B cell (primary cell): ENCODE data around the gene PTPN7. TPM values are rescaled to one million over a fixed set of nuclear protein-coding genes. Genes with fewer than 3 reads are reported as not detected.

Source experiments
- ATAC-seq: fragments of 200-7000 bp; cut with Tn5 transposase; one replicate; pipeline ENCODE4 v1.10.0; 2021; ENCODE audit warnings: low read depth, mild to moderate bottlenecking, moderate number of reproducible peaks, moderate library complexity
- CTCF ChIA-PET: fragments of 350-600 bp; sonication (Branson Sonifier 250); formaldehyde crosslinking; loops from one replicate; lab custom pipeline; 2021; ENCODE audit warnings: antibody characterized with exemption, inconsistent platforms; lab: Charles Lee
- POLR2A ChIA-PET: fragments of 350-600 bp; sonication (Branson Sonifier 250); formaldehyde crosslinking; loops from one replicate; lab custom pipeline; 2021; ENCODE audit warnings: antibody characterized with exemption; lab: Charles Lee
- DNase-seq: peaks from one replicate; pipeline ENCODE4 v3.0.0; 2013
- H2AFZ ChIP-seq: 2 replicates; pipeline ENCODE4 v1.6.1; 2012; ENCODE audit warnings: mild to moderate bottlenecking, low read depth, low read length; ENCODE audit not compliant: insufficient read depth, poor library complexity, severe bottlenecking
- H3K27ac ChIP-seq, 2 donors: 1 replicate in 1 of 2; 2 replicates in 1 of 2; pipeline ENCODE4 v1.5.1; 2012 to 2013; ENCODE audit warnings: low read length in 2 of 2, mild to moderate bottlenecking in 2 of 2, moderate library complexity in 1 of 2
- H3K27me3 ChIP-seq, 4 experiments: fragments of 200-600 bp in 1 of 4; sonication (generic) in 1 of 4; replicated peaks in 1 of 4; 1 replicate in 2 of 4; 2 replicates in 2 of 4; pipeline versions ENCODE4 v1.6.1 to v1.7.0; 2013 to 2016; ENCODE audit warnings: low read length in 3 of 4, mild to moderate bottlenecking in 2 of 4, mixed read lengths in 1 of 4, moderate library complexity in 1 of 4; ENCODE audit not compliant: insufficient read depth in 4 of 4, control insufficient read depth in 3 of 4; ENCODE audit errors: control extremely low read depth in 1 of 4
- H3K36me3 ChIP-seq, 2 experiments: replicated peaks in 1 of 2; 1 replicate in 1 of 2; 2 replicates in 1 of 2; pipeline versions ENCODE4 v1.6.1 to v1.7.1; 2013; ENCODE audit warnings: low read length in 1 of 2; ENCODE audit not compliant: insufficient read depth in 2 of 2, control insufficient read depth in 1 of 2; ENCODE audit errors: control extremely low read depth in 1 of 2, extremely low read depth in 1 of 2
- H3K4me1 ChIP-seq, 2 donors: fragments of 200-600 bp in 1 of 2; sonication (generic) in 1 of 2; 1 replicate in 1 of 2; 2 replicates in 1 of 2; pipeline versions ENCODE4 v1.5.1 to v1.6.1; 2013 to 2017; ENCODE audit warnings: low read length in 2 of 2; ENCODE audit not compliant: control insufficient read depth in 2 of 2, insufficient read depth in 2 of 2
- H3K4me2 ChIP-seq: replicated peaks from 2 replicates; pipeline ENCODE3; 2012; ENCODE audit warnings: mild to moderate bottlenecking, low read depth, low read length; ENCODE audit not compliant: poor library complexity, severe bottlenecking
- H3K4me3 ChIP-seq, 5 experiments: fragments of 200-600 bp in 1 of 5; sonication (generic) in 1 of 5; 1 replicate in 3 of 5; 2 replicates in 2 of 5; pipeline versions ENCODE4 v1.5.1 to v1.7.0; 2011 to 2016; ENCODE audit warnings: low read length in 4 of 5, mild to moderate bottlenecking in 4 of 5, low read depth in 2 of 5, control low read depth in 1 of 5, moderate library complexity in 1 of 5; ENCODE audit not compliant: insufficient read depth in 1 of 5; ENCODE audit errors: control extremely low read depth in 1 of 5, extremely low read depth in 1 of 5
- H3K79me2 ChIP-seq: fragments of 200-600 bp; sonication (generic); one replicate; pipeline ENCODE4 v1.6.0; 2016; ENCODE audit warnings: low read length; ENCODE audit not compliant: control insufficient read depth, insufficient read depth
- H3K9ac ChIP-seq: fragments of 200-600 bp; sonication (generic); 2 replicates; pipeline ENCODE4 v1.6.1; 2017; ENCODE audit warnings: mild to moderate bottlenecking, low read length, moderate library complexity
- H3K9me3 ChIP-seq, 3 donors: one replicate each; pipeline versions ENCODE4 v1.6.1 to v1.7.1; 2013; ENCODE audit warnings: low read length in 2 of 3; ENCODE audit not compliant: control insufficient read depth in 2 of 3, insufficient read depth in 1 of 3; ENCODE audit errors: control extremely low read depth in 1 of 3
- H4K20me1 ChIP-seq: 2 replicates; pipeline ENCODE4 v1.6.0; 2012; ENCODE audit warnings: mild to moderate bottlenecking, low read length; ENCODE audit not compliant: insufficient read depth, control insufficient read depth, poor library complexity, severe bottlenecking
- H3K27ac Mint-ChIP-seq: one replicate; pipeline ENCODE4 v1.8.0; 2021; ENCODE audit warnings: mixed read lengths
- H3K27me3 Mint-ChIP-seq: one replicate; pipeline ENCODE4 v1.8.0; 2021; ENCODE audit warnings: mixed read lengths
- H3K4me1 Mint-ChIP-seq: one replicate; pipeline ENCODE4 v1.8.0; 2021; ENCODE audit warnings: mixed read lengths
- H3K4me3 Mint-ChIP-seq: one replicate; pipeline ENCODE4 v1.8.0; 2021; ENCODE audit warnings: mixed read lengths
- H3K9me3 Mint-ChIP-seq: one replicate; pipeline ENCODE4 v1.8.0; 2022; ENCODE audit warnings: mixed read lengths; ENCODE audit not compliant: insufficient read depth
- EZH2 ChIP-seq: IDR thresholded peaks from 2 replicates; pipeline ENCODE4 v1.6.1; 2012; ENCODE audit warnings: borderline replicate concordance, low read depth, mild to moderate bottlenecking, moderate library complexity, low read length; ENCODE audit not compliant: insufficient read depth, poor library complexity, severe bottlenecking
- WGBS: methylation state at CpG from one replicate; pipeline ENCODE4 v1.1.5; 2013; ENCODE audit warnings: missing lambda C conversion rate; ENCODE audit not compliant: insufficient coverage; 5-methylcytosine and 5-hydroxymethylcytosine counted together
- intact Hi-C: fragments of 100-400 bp; cut with micrococcal nuclease; formaldehyde crosslinking; loops from one replicate; pipeline ENCODE4 v1.10.0; 2022
- polyA plus RNA-seq: library from polyadenylated mRNA; depleted of rRNA; stranded (reverse); fragments of >200 nt; gene quantifications from 2 replicates; pipeline ENCODE4 v1.2.3, GENCODE V29; 2012
- total RNA-seq, 2 donors: library from RNA; stranded (reverse); fragments of 120-200 nt in 1 of 2; gene quantifications; 1 replicate in 1 of 2; 2 replicates in 1 of 2; pipeline versions ENCODE4 v1.2.3 to v1.2.4, GENCODE V29; 2013 to 2022
- TF ChIP-seq, protein P1 (sequence below): fragments of 200-600 bp; IDR thresholded peaks from one replicate; pipeline ENCODE4 v1.8.0; 2022; ENCODE audit warnings: antibody characterized with exemption, mild to moderate bottlenecking

PTPN7 gene
- total and polyA plus RNA-seq, 2 donors (not counting 1 experiment from before 2014, with no cell fraction given) = 16.0 to 37.5 TPM

DNA sequence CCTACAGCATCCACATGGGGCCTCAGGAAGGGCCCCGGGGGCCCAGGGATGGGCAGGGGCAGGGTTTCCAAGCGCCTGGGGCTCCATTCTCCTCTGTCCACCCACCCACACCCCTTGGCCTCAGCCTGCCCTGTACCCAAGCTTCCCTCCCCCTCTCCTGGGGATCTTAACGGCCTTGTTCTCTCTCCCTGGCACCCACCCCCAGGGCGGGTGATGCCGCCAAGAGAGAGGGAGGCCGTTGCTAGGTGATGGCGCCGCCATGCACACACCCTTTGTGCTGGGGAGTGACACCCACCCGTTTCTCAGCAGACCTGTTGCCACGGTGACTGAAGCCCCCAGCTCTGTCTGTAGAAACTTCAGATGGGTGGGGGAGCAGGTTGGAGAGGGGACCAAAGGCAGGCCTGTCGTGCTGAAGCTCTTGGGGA, 30.1 kb downstream of the PTPN7 start:
- peaks cover 10% of the 10 kb centered on the region for H4K20me1 ChIP-seq
- no peak overlapping the region for H3K27ac ChIP-seq
- TF ChIP-seq, protein P1, sequence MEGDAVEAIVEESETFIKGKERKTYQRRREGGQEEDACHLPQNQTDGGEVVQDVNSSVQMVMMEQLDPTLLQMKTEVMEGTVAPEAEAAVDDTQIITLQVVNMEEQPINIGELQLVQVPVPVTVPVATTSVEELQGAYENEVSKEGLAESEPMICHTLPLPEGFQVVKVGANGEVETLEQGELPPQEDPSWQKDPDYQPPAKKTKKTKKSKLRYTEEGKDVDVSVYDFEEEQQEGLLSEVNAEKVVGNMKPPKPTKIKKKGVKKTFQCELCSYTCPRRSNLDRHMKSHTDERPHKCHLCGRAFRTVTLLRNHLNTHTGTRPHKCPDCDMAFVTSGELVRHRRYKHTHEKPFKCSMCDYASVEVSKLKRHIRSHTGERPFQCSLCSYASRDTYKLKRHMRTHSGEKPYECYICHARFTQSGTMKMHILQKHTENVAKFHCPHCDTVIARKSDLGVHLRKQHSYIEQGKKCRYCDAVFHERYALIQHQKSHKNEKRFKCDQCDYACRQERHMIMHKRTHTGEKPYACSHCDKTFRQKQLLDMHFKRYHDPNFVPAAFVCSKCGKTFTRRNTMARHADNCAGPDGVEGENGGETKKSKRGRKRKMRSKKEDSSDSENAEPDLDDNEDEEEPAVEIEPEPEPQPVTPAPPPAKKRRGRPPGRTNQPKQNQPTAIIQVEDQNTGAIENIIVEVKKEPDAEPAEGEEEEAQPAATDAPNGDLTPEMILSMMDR = no peak
- TF ChIP-seq EZH2 = no peak
- no peaks in the 10 kb centered on the region for H3K9me3 ChIP-seq
- H3K4me1 Mint-ChIP-seq = peaks cover 2% of the 10 kb centered on the region
- no peaks in the 10 kb centered on the region for H3K9me3 Mint-ChIP-seq
- no peak overlapping the region for H3K4me3 ChIP-seq
- no peak overlapping the region for H3K27ac Mint-ChIP-seq
- H3K4me2 ChIP-seq = no peak overlapping the region
- H3K27me3 ChIP-seq = peaks cover 0 to 3% (median 0%) of the 10 kb centered on the region in 4 experiments
- H3K4me3 Mint-ChIP-seq = no peak overlapping the region
- WGBS = 72% methylated on average over 5 of the region's 11 CpGs
- no peaks in the 10 kb centered on the region for H3K79me2 ChIP-seq
- H3K4me1 ChIP-seq = no peaks in the 10 kb centered on the region
- H3K9ac ChIP-seq = no peak overlapping the region
- ATAC-seq = no peak
- no peak overlapping the region for H2AFZ ChIP-seq
- H3K27me3 Mint-ChIP-seq = peaks cover 12% of the 10 kb centered on the region
- H3K36me3 ChIP-seq = peaks cover 0 to 35% of the 10 kb centered on the region in 2 experiments
- no peak for DNase-seq
- POLR2A ChIA-PET = no interaction called here
- CTCF ChIA-PET = no interaction called here
- intact Hi-C loops = no loop called here

DNA sequence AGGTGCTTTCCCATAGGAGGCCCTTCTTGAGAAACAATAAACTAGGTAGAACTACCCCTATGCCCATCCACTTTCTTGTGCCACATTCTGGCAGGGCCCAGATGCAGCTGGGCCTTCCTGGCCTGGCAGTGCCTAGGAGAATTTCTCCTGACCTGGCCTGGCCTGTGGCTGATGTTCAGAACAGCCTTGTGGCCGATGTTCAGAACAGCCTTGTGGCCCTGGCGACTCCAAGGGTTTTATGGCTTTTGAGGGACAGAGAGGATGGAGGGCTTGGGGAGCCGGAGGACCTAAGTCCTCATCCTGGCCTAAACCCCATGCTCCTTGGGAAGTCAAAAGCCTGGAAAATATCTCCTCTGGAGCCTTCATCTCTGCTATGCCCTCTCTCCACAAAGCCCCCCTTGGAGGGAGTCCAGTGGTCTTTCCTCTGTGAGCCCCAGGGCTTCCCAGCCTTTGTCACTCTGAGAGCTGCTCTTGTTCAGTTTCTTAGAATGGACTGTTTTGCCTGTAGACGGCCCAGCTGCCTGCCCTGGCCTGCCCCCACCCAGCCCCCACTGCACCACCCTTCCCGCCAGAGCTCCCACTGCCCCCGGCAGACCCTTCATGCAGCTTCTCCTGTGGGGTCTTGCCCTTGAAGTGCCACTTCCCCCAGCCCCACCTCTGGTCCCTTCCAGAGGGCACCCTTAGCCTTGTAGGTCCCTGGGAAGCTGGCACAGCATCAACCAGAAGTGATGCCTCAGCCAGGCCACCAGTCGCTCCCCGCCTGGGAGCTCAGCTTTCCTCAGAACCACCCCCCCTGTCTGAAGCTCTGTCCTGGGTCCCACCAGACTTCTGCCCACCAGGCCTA, 30.7 kb downstream of the PTPN7 start:
- ATAC-seq (no peak), DNase-seq (no peak)
- Mint-ChIP-seq H3K4me3 (no peak overlapping the region), H3K9me3 (no peaks in the 10 kb centered on the region), H3K27ac (no peak overlapping the region), H3K27me3 (peaks cover 12% of the 10 kb centered on the region), H3K4me1 (no peaks in the 10 kb centered on the region)
- Histone ChIP-seq H3K79me2 (no peaks in the 10 kb centered on the region), H3K27ac (no peak overlapping the region), H3K4me2 (no peak overlapping the region), H2AFZ (no peak overlapping the region), H3K27me3 (peaks cover 0 to 3% (median 0%) of the 10 kb centered on the region in 4 experiments), H3K4me1 (no peaks in the 10 kb centered on the region), H4K20me1 (peaks cover 4% of the 10 kb centered on the region), H3K36me3 (peaks cover 0 to 28% of the 10 kb centered on the region in 2 experiments), H3K9ac (no peak overlapping the region), H3K4me3 (no peak overlapping the region), H3K9me3 (no peaks in the 10 kb centered on the region)
- intact Hi-C loops = no loop called here
- 95% methylated on average over 5 of the region's 8 CpGs for WGBS
- no peak for TF ChIP-seq EZH2
- TF ChIP-seq, protein P1 = no peak
- ChIA-PET POLR2A (no interaction called here), CTCF (no interaction called here)
